Stimulated activated naive CD4-positive, alpha-beta T cell treated with Interleukin-2 at 50 U/mL for 16 hours (primary cell): Measurements from ENCODE around the gene TMED10.
"Not testable (repeated sequence)": the region's sequence is repeated elsewhere in the genome, so short reads cannot be mapped to it uniquely, and the experiment has no call there.

Experiments used
- DNase-seq: peaks from one replicate; lab custom pipeline; 2025; lab: John Stamatoyannopoulos, UW

Gene TMED10

DNA sequence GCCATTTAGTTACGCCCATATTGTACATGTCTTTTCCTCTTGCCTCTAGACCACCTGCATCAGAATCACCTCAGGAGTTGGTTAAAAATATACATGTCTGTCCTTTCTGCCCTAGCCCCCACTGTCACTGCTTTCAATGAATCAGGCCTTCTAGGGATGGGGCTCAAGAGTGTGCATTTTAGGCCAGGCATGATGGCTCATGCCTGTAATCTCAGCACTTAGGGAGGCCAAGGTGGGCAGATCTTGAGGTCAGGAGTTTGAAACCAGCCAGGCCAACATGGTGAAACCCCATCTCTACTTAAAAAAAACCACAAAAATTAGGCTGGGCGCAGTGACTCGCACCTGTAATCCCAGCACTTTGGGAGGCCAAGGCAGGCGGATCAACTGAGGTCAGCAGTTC is 13.6 kb upstream of the TMED10 start:
- DNase-seq = no peak

GRCh38 chr14:75188520-75189268 is 12.3 kb upstream of the TMED10 start:
- no peak for DNase-seq

DNA sequence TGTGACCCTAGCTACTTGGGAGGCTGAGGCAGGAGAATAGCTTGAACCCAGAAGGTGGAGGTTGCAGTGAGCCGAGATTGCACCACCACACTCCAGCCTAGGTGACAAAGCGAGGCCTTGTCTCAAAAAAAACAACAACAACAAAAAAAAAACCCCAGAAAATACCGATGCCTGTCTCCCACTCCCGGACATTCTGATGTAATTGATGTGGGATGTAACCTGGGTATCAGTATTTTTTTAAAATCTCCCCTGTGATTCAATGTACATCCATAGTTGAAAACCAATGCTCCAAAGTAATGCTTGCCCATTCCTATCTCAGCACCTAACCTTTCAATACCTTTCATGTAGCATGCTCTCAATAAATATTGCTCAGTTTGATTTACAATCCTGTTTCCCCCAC is 11.7 kb upstream of the TMED10 start:
- DNase-seq = no peak

DNA sequence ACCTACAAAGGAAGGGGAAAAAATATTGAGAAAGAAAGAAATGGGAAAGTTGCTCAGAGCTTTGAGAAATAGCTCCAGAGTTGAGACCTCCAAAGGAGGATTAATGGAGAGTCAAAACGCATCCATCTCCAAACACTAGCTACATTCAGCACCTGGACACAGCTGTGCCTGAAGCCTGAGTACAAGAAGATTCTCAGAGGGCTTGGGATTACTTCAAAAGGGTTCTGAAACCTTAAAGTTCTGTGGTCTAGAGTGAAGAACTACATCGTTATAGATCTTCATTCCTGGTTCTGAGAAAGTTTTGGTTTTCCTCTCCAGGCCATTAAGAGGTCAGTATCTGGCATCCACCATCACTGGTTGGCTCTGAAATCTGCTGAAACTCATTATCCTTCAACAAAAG is 10.5 kb upstream of the TMED10 start:
- DNase-seq = no peak

- DNase-seq = no peak
Measured at GRCh38 chr14:75185251-75186040, 9.0 kb upstream of the TMED10 start.

DNA sequence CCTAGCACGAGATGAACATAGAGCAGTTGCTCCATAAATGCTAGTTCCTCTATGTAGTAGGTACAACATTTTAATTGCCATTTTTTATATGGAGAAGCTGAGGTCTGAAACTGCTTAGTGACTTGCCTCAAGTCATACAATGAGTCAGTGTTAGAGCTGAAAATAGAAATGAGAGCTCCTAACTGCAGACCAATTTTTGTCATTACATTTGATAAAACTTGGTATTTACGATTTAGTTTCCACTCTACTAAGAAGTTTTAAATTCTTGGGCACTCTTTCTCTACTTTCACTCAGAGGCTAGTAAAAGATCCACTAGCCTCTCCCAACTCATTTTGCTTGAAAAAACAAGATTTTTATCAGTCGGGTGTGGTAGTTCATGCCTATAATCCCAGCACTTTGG is 8.1 kb upstream of the TMED10 start:
- no peak for DNase-seq

GRCh38 chr14:75184039-75184438 is 7.6 kb upstream of the TMED10 start:
- no peak for DNase-seq

DNA sequence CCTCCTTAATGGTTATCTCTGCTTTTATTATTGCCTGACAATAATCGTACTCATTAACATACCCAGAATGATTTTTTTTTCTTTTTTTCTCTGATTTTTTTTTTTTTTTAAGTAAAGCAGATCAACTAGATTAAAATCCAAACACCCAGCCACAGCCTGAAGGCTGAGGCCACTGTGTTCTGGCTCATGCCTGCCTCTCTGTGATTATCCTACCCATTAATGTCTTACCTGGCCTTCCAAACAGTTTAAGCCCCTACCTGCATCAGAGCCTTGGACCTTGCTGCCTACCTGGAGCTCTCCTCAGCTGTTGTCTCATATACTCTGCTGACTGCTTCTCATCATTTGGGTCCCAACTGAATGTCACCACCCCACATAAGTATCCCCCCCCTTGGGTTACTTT is 6.8 kb upstream of the TMED10 start:
- no peak for DNase-seq

GRCh38 chr14:75182821-75183220 is 6.4 kb upstream of the TMED10 start:
- no peak for DNase-seq

DNA sequence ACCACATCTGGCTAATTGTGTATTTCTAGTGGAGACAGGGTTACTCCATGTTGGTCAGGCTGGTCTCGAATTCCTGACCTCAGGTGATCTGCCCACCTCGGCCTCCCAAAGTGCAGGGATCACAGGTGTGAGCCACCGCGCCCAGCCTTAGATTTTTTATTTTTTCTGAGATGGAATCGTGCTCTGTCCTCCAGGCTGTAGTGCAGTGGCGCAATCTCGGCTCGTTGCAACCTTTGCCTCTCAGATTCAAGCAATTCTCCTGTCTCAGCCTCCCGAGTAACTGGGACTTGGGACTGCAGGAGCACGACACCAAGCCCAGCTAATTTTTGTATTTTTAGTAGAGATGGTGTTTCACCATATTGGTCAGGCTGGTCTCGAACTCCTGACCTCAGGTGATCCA is 5.8 kb upstream of the TMED10 start:
- DNase-seq = not testable (repeated sequence)

DNA sequence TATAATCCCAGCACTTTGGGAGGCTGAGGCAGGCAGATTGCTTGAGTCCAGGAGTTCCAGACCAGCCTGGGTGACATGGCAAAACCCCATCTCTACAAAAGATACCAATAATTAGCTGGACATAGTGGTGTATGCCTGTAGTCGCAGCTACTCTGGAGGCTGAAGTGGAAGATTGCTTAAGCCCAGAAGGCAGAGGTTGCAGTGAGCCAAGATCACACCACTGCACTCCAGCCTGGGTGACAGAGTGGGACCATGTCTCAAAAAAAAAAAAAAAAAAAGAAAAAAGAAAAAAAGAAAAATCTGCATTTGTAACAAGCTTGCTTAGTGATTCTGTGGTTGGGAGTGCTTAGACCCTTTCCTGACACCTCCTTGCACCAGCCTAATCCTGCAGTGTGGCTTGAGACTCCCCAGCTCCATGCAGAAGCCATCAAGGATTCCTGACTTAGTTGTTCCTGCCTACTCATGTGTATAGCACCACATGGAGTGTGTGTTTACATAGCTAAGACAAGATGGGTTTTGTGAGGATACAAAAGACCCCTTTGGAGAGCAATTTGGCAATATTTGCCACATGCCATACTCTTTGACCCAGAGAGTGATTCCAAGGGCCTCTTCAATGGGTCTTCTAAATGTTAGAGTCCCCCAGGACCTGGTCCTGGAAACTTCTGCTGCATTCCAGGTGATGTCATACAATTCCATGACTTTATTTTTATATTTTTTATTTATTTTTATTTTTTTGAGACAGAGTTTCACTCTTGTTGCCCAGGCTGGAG is 5.1 kb upstream of the TMED10 start:
- no peak for DNase-seq

DNA sequence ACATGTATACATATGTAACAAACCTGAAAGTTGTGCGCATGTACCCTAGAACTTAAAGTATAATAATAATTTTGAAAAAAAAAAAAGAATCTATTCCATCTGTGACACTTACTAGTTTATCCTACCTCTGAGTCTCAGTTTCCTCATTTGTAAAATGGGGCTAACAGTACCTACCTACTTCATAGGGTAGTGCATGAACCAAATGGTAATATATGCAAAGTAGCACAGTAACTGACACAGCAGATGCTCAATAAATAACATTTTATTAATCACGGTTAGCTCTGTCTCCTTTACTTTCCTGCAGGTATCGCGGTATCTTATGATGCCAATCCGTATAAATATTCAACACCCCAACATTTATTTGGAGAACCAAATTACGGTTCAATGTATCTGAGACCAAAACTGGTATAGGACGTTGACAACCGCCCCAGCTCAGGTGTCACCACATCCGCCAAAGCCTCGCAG is 703 bp downstream of the TMED10 start:
- DNase-seq = no peak

DNA sequence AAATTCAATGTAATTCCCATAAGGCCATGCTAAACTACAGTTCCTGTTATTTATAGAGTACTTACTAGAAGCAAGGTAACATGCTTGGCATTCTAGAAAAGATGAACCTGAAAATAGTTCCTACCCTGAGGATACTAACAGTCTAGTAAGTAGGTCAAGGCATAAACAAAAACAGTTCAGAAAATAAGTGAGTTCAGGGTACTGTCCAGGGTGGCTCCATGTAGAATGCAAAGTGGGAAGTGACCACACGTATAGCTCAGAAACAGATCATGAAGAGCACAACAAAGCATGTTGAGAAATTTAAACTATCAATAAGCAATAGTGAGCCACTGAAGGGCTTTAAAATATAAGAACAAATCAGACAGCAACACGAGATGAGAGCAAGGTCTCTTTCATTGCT is 2.3 kb downstream of the TMED10 start:
- DNase-seq = no peak

GRCh38 chr14:75170772-75171171 is 5.6 kb downstream of the TMED10 start:
- DNase-seq = no peak

DNA sequence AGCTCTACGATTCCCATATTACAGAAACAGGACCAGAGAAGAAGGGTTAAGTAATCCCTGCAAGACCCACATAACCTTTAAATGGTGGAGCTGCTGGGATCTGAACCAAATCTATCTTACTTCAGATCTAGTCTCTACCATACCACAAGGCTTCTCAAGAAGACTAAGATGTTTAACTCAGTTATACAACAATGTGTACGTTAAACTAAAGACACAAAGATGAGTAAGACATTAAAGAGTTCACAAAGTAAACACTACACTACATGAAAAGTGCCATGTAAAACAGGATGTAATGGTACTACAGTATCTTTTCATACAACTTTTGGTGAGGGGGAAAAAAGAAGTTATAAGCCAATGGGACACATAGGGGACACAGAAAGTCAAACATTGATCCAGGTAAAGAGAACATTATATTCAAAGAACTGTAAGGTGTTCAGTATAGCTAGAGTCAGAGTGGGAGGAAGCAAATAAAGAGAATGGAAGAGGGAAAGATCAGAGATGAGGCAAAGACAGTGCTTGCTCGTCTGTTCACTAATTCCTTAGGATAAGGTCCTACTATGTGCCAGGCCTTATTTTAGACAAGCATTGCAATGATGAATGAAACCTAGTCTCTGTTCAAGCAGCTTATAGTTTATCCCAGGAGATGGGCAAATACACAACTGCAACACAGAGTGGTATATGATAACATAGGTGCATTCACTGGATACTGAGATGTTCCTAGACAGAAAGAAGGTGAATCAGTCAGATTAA is 7.7 kb downstream of the TMED10 start:
- no peak for DNase-seq

DNA sequence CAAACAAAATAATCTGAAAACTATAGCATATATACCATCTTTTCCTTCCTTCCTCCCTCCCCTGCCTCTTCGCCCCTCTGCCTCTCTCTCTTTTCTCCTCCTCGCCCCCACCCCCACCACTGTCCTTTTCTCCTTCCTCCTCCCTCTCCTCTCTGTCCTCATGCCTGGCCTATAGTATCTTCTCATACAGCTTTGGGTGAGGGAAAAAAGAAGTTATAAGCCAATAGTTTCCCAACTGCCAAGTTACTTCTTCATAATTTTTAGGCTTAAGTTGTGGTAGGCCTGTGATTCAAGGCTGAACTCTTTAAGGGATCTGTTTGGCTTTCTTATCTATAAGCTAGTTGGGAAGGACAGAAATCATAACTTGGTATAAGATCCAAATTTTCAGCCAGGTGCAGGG is 9.1 kb downstream of the TMED10 start:
- no peak for DNase-seq

DNA sequence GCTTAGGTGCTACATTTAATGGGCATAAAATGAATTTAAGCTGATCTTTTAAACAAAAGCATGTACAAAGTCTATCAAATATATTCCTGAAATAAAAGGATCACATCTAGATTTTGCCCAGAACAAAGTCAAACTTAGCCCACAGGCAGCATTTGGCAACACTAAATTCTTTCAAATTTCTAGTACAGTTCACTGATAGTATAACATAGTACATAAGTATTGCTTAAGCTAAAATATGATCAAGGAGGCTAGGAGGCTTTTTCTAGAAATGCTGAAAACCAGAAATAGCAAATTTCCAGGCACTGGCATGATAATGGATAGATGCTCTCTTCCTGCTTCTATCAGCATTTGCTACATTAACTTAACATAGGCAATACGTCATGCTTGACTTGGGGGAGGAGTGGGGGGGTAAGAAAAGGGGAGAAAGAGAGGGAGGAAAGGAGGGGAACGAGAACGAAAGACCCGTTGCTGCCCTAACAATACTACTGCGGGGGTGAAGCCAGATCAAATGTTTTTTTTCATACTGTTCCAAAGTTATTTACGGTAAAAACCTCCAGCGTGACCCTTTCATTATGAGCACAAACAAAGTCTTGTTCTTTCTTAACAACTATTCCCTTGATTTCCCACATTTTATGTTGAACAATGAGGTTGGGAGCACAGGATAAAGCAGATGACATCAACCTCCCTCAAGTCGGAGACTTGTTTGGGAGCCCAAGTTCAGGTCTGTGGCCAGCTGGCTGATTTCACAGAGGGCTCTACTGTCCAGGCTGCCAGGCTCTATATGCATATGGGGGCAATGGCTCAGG is 10.6 kb downstream of the TMED10 start:
- DNase-seq = no peak

DNA sequence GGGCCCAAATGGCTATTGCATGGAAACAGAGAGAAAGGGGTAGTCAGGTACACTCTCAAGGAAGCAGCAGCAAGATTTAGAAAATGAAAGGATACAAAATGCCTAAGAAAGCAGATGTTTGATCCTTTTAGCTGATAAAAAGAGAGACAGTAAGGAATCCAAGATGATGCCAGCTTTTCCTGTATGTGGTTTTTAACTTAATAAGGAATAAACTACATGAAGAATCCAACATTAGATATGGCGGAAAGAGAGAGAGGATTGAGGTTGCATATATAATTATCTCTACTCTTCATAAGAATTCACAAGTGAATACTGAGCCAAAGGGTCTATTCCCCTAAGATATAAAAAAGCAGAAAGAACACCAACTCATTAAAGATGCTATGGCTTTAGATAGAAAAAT is 11.6 kb downstream of the TMED10 start:
- DNase-seq = no peak

DNA sequence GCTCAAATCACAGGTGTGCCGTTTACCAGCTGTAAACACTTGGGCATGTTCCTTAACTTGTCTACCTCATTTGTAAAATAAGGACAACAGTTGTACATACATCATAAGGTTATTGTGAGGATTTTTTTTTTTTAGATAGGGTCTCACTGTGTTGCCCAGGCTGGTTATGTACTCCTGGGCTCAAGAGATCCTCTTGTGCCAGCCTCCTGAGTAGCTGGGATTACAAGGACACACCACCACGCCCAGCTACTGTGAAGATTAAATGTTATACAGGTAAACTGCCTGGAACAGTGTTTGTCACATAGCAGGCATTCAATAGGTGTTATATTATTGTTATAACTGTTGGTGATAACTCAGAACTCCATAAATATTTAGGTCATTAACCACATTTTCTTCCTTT is 12.7 kb downstream of the TMED10 start:
- DNase-seq = no peak

DNA sequence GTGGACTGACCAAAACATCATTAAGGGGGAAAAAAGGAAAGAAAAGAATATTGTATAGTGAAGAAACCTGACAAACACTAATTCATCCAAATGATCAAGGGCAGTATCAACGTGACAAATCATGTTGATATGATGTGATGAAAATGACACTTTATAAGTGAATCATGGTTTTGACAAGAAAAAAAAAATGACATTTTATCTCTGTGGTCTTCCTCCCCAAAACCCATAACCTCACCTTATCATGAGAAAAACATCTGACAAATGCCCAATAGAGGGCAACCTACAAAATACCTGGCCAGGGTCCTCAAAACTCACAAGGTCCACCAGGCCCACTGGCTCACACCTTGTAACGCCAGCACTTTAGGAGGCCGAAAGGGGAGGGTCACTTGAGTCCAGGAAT is 13.8 kb downstream of the TMED10 start:
- DNase-seq = no peak
